Neural cell (in vitro differentiated cells): ENCODE measurements around the gene DOK6.

Source experiments
- MXI1 ChIP-seq: fragments of 450-650 bp; conservative IDR thresholded peaks from 2 replicates; pipeline ENCODE4 v1.6.1; 2014; ENCODE audit warnings: antibody characterized with exemption, mild to moderate bottlenecking; ENCODE audit not compliant: poor library complexity, severe bottlenecking
- POLR2AphosphoS5 ChIP-seq: IDR thresholded peaks from 2 replicates; pipeline ENCODE4 v1.6.1; 2012
- TF ChIP-seq, protein P1 (sequence below): fragments of 450-650 bp; IDR thresholded peaks from 2 replicates; pipeline ENCODE4 v1.5.1; 2014; ENCODE audit warnings: antibody characterized with exemption, mild to moderate bottlenecking, moderate library complexity; ENCODE audit not compliant: poor library complexity, severe bottlenecking

GRCh38 chr18:69727912-69728572 is 327.4 kb downstream of the DOK6 start:
- no peak for TF ChIP-seq POLR2AphosphoS5
- TF ChIP-seq, protein P1, sequence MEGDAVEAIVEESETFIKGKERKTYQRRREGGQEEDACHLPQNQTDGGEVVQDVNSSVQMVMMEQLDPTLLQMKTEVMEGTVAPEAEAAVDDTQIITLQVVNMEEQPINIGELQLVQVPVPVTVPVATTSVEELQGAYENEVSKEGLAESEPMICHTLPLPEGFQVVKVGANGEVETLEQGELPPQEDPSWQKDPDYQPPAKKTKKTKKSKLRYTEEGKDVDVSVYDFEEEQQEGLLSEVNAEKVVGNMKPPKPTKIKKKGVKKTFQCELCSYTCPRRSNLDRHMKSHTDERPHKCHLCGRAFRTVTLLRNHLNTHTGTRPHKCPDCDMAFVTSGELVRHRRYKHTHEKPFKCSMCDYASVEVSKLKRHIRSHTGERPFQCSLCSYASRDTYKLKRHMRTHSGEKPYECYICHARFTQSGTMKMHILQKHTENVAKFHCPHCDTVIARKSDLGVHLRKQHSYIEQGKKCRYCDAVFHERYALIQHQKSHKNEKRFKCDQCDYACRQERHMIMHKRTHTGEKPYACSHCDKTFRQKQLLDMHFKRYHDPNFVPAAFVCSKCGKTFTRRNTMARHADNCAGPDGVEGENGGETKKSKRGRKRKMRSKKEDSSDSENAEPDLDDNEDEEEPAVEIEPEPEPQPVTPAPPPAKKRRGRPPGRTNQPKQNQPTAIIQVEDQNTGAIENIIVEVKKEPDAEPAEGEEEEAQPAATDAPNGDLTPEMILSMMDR = no peak
- no peak for TF ChIP-seq MXI1
